K562 (cell line): ENCODE measurements around the gene TOMM5. TPM values are rescaled to one million over a fixed set of nuclear protein-coding genes. Genes with fewer than 3 reads are reported as not detected.

Source experiments
- ATF6 ChIP-seq: sonication (generic); formaldehyde crosslinking; IDR thresholded peaks from 2 replicates; pipeline ENCODE4 v1.4.0; 2020; ENCODE audit warnings: mild to moderate bottlenecking, missing genetic modification reagents
- FOXJ3 ChIP-seq: sonication (generic); formaldehyde crosslinking; IDR thresholded peaks from 2 replicates; pipeline ENCODE4 v1.4.0; 2020; ENCODE audit warnings: mild to moderate bottlenecking, missing genetic modification reagents
- HMGXB4 ChIP-seq: sonication (generic); formaldehyde crosslinking; IDR thresholded peaks from 2 replicates; pipeline ENCODE4 v1.8.1; 2023; ENCODE audit warnings: mild to moderate bottlenecking, missing genetic modification reagents
- JUND ChIP-seq, 2 experiments: IDR thresholded peaks; 2 replicates in 1 of 2; 3 replicates in 1 of 2; pipeline ENCODE4 v1.6.1; 2011; ENCODE audit warnings: borderline replicate concordance in 2 of 2, low read depth in 2 of 2, low read length in 2 of 2, improper control_type of control experiment in 1 of 2, missing biosample characterization in 1 of 2, missing genetic modification characterization in 1 of 2, missing genetic modification reagents in 1 of 2
- KAT8 ChIP-seq: fragments of 450-650 bp; IDR thresholded peaks from 2 replicates; pipeline ENCODE4 v1.6.1; 2016; ENCODE audit warnings: low read depth, mild to moderate bottlenecking
- KDM5B ChIP-seq: fragments of 200-600 bp; sonication (generic); IDR thresholded peaks from 2 replicates; pipeline ENCODE4 v1.6.1; 2012; ENCODE audit warnings: low read depth, mild to moderate bottlenecking, moderate library complexity, low read length, control low read depth, inconsistent platforms; ENCODE audit not compliant: insufficient replicate concordance
- LCOR ChIP-seq: sonication (generic); formaldehyde crosslinking; IDR thresholded peaks from 2 replicates; pipeline ENCODE4 v1.8.0; 2022; ENCODE audit warnings: mild to moderate bottlenecking, missing genetic modification reagents
- MTA3 ChIP-seq: fragments of 450-650 bp; formaldehyde crosslinking; IDR thresholded peaks from 2 replicates; pipeline ENCODE4 v1.6.1; 2017; ENCODE audit warnings: mild to moderate bottlenecking, borderline replicate concordance
- RB1 ChIP-seq: fragments of 450-650 bp; IDR thresholded peaks from 2 replicates; pipeline ENCODE4 v1.6.1; 2017; ENCODE audit warnings: low read depth, mild to moderate bottlenecking
- RBBP5 ChIP-seq: fragments of 200-600 bp; sonication (generic); IDR thresholded peaks from 2 replicates; pipeline ENCODE4 v1.6.1; 2012; ENCODE audit warnings: borderline replicate concordance, mild to moderate bottlenecking, low read length, control low read depth, inconsistent platforms; ENCODE audit not compliant: insufficient read depth, poor library complexity, severe bottlenecking
- RERE ChIP-seq: sonication (generic); formaldehyde crosslinking; IDR thresholded peaks from 2 replicates; pipeline ENCODE4 v1.8.0; 2023; ENCODE audit warnings: missing genetic modification reagents, mild to moderate bottlenecking, borderline replicate concordance
- RNF2 ChIP-seq: sonication (generic); IDR thresholded peaks from 2 replicates; pipeline ENCODE4 v1.6.1; 2016
- SMARCE1 ChIP-seq: fragments of 450-650 bp; IDR thresholded peaks from 2 replicates; pipeline ENCODE4 v1.7.1; 2016; ENCODE audit warnings: mild to moderate bottlenecking
- SPI1 ChIP-seq: IDR thresholded peaks from 2 replicates; pipeline ENCODE4 v1.6.1; 2011; ENCODE audit warnings: low read depth, low read length, control low read depth, borderline replicate concordance
- THRA ChIP-seq: fragments of 450-650 bp; IDR thresholded peaks from 2 replicates; pipeline ENCODE4 v1.6.1; 2017; ENCODE audit warnings: mild to moderate bottlenecking, moderate library complexity
- polyA plus RNA-seq, 8 experiments: library from polyadenylated mRNA; depleted of rRNA in 4 of 8; stranded (reverse) in 5 of 8; unstranded in 3 of 8; fragments of >200 nt; fragmentation: Nextera tagmentation in 2 of 8; fragmentation: Illumina TruSeq in 1 of 8; extraction: Ambion mirVana in 2 of 8; extraction: Trizol in 1 of 8; gene quantifications; 2 replicates each; pipeline versions ENCODE4 v1.2.1 to v1.2.3, GENCODE V29; 2011 to 2014; ENCODE audit warnings: inconsistent platforms in 1 of 8, missing spikeins in 1 of 8
- total RNA-seq, 7 experiments: library from RNA; depleted of rRNA in 6 of 7; stranded (reverse); fragments of >200 nt in 6 of 7; fragmentation: Illumina TruSeq in 2 of 7; extraction: Trizol in 2 of 7; gene quantifications; 2 replicates each; pipeline versions ENCODE4 v1.2.1 to v1.2.3, GENCODE V29; 2011 to 2021; ENCODE audit warnings: low replicate concordance in 1 of 7

Gene TOMM5
- total and polyA plus RNA-seq, 9 of the 15 experiments (the other 6 are each of a cell fraction or from before 2014, with no cell fraction given) = 262 to 1,742 (median 496) TPM

- 0 out of 2 replicates have a peak, but pooled peaks have one; percentile 15 for TF ChIP-seq SMARCE1
- peak; percentile 95 for TF ChIP-seq LCOR (CRISPR knock-in tag)
- TF ChIP-seq RB1 = no peak
- peak; percentile 91 for TF ChIP-seq SPI1
- no peak; the same call in 1 of the 2 replicates for TF ChIP-seq HMGXB4 (CRISPR knock-in tag)
- TF ChIP-seq MTA3 = peak; percentile 99
- TF ChIP-seq RBBP5 = peak; percentile 93
- TF ChIP-seq RERE = no peak
- no peak for TF ChIP-seq KAT8
- TF ChIP-seq THRA = no peak
- TF ChIP-seq FOXJ3 = no peak
- peak; percentile 76 for TF ChIP-seq RNF2
- TF ChIP-seq ATF6 (CRISPR knock-in tag) = peak; percentile 46; the same call in 1 of the 2 replicates
- TF ChIP-seq JUND (IDR thresholded peaks at IDR 0.05; ENCODE audit: borderline replicate concordance, low read depth, low read length) = peak; percentile 70
- TF ChIP-seq JUND (tag; IDR thresholded peaks at IDR 0.05; ENCODE audit: borderline replicate concordance, low read depth, low read length) = peak; percentile 61; the same call in 1 of the 3 replicates
- peak; percentile 98 for TF ChIP-seq KDM5B
Observed at GRCh38 chr9:37592108-37592951, at the start of gene TOMM5 (continued).
